ENCODE data around the gene CKS1B. TPM values are rescaled to one million over a fixed set of nuclear protein-coding genes. Genes with fewer than 3 reads are reported as not detected.
A peak's percentile ranks its signal among the peaks of the same experiment; 100 is the strongest.

Gene CKS1B
- total and polyA plus RNA-seq, 2 donors (not counting 1 experiment from before 2014, with no cell fraction given): 16.8 to 33.0 TPM

- TF ChIP-seq CTCF (IDR thresholded peaks at IDR 0.05) (no peak), EZH2 (IDR thresholded peaks at IDR 0.05; ENCODE audit: borderline replicate concordance, insufficient read depth, low read depth, low read length, poor library complexity, severe bottlenecking) (no peak)
- CTCF ChIA-PET: interaction anchor here (1.0 to 6.5 kb wide), 6 partner anchors 9 to 81 kb away, joined by 3 to 61 read pairs (median 18); partner anchors contain the start of genes CKS1B, FLAD1, PMVK and SHC1
- DNase-seq (no peak), ATAC-seq (ENCODE audit: low read depth) (no peak)
- Histone ChIP-seq H3K4me1 (ENCODE audit: control insufficient read depth in 2 of 2, insufficient read depth in 2 of 2, low read length in 2 of 2) (peaks cover 19 to 31% of the 10 kb centered on the region in 2 donors), H3K9me3 (ENCODE audit: control extremely low read depth in 1 of 3, control insufficient read depth in 2 of 3, insufficient read depth in 1 of 3, low read length in 2 of 3) (no peaks in the 10 kb centered on the region), H3K79me2 (ENCODE audit: control insufficient read depth, insufficient read depth, low read length) (peaks cover 59% of the 10 kb centered on the region), H3K9ac (ENCODE audit: low read length) (peak overlapping the region; percentile 86), H4K20me1 (ENCODE audit: control insufficient read depth, insufficient read depth, low read length, poor library complexity, severe bottlenecking) (peaks cover 22% of the 10 kb centered on the region), H3K4me3 (ENCODE audit: control extremely low read depth in 1 of 5, extremely low read depth in 1 of 5, insufficient read depth in 1 of 5, low read depth in 2 of 5, low read length in 4 of 5) (peak overlapping the region in 2 of 5 experiments; percentile 88 to 91), H3K27ac (ENCODE audit: low read length in 2 of 2) (peak overlapping the region; percentile 33 to 96), H2AFZ (ENCODE audit: insufficient read depth, low read depth, low read length, poor library complexity, severe bottlenecking) (no peak overlapping the region), H3K27me3 (replicated peaks in 1 of 4; ENCODE audit: control extremely low read depth in 1 of 4, control insufficient read depth in 3 of 4, insufficient read depth in 4 of 4, low read length in 3 of 4) (no peaks in the 10 kb centered on the region), H3K36me3 (replicated peaks in 1 of 2; ENCODE audit: control extremely low read depth in 1 of 2, control insufficient read depth in 1 of 2, extremely low read depth in 1 of 2, insufficient read depth in 2 of 2, low read length in 1 of 2) (peaks cover 6 to 61% of the 10 kb centered on the region in 2 experiments), H3K4me2 (replicated peaks; ENCODE audit: low read depth, low read length, poor library complexity, severe bottlenecking) (peak overlapping the region; percentile 94)
- intact Hi-C loops (cut with micrococcal nuclease): loop anchor here (1.0 kb wide), 1 partner anchor 36 kb away; no protein-coding TSS in a partner anchor
- peak overlapping the region; percentile 91 for H3K4me3 Mint-ChIP-seq
- peak overlapping the region; percentile 63 for H3K27ac Mint-ChIP-seq
- no peaks in the 10 kb centered on the region for H3K9me3 Mint-ChIP-seq (ENCODE audit: insufficient read depth)
- no peaks in the 10 kb centered on the region for H3K27me3 Mint-ChIP-seq
- peaks cover 23% of the 10 kb centered on the region for H3K4me1 Mint-ChIP-seq
- 93% methylated on average over 4 of the region's 6 CpGs for WGBS (ENCODE audit: insufficient coverage)
- POLR2A ChIA-PET: interaction anchor here (2.5 kb wide), 1 partner anchor 11 kb away, joined by 26 read pairs; the partner anchor contains the start of gene CKS1B
Observed at GRCh38 chr1:154962795-154963330, 11.6 kb upstream of the CKS1B start.

DNA sequence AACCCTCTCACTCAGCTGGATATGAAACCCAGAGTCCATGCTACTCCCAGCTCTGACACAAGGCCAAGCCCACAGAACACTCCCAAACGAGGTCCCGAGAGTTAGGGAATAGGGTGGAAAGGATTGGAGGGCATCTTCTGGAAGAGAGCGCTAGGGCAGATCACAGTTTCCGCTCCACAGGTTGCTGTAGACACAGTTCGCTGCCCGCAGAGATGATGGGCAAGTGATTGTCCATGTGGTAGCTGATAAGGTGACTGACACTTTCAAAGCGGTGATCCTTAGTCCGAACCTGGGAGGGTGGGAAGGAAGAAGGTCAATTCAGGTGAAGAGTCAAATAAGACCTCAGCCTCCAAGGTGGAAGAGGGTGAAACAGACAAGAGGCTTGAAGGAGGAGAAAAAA, 10.8 kb upstream of the CKS1B start:
- TF ChIP-seq EZH2 (IDR thresholded peaks at IDR 0.05; ENCODE audit: borderline replicate concordance, insufficient read depth, low read depth, low read length, poor library complexity, severe bottlenecking): no peak
- no peak for TF ChIP-seq CTCF (IDR thresholded peaks at IDR 0.05)
- Mint-ChIP-seq H3K4me1 (peaks cover 20% of the 10 kb centered on the region), H3K27ac (peak overlapping the region; percentile 64), H3K9me3 (ENCODE audit: insufficient read depth) (no peaks in the 10 kb centered on the region), H3K4me3 (no peak overlapping the region), H3K27me3 (no peaks in the 10 kb centered on the region)
- intact Hi-C loops (cut with micrococcal nuclease): no loop called here
- H3K4me2 ChIP-seq (replicated peaks; ENCODE audit: low read depth, low read length, poor library complexity, severe bottlenecking): no peak overlapping the region
- CTCF ChIA-PET: interaction anchor here (0.6 to 6.5 kb wide), 5 partner anchors 9 to 53 kb away, joined by 5 to 61 read pairs (median 9); partner anchors contain the start of genes CKS1B, FLAD1 and SHC1
- POLR2A ChIA-PET: no interaction called here
- H3K36me3 ChIP-seq (replicated peaks in 1 of 2; ENCODE audit: control extremely low read depth in 1 of 2, control insufficient read depth in 1 of 2, extremely low read depth in 1 of 2, insufficient read depth in 2 of 2, low read length in 1 of 2): peaks cover 6 to 62% of the 10 kb centered on the region in 2 experiments
- 97% methylated on average over 5 of the region's 8 CpGs for WGBS (ENCODE audit: insufficient coverage)
- peaks cover 21% of the 10 kb centered on the region for H4K20me1 ChIP-seq (ENCODE audit: control insufficient read depth, insufficient read depth, low read length, poor library complexity, severe bottlenecking)
- peak overlapping the region in 1 of 2 donors; percentile 96 for H3K27ac ChIP-seq (ENCODE audit: low read length in 2 of 2)
- no peak overlapping the region for H3K9ac ChIP-seq (ENCODE audit: low read length)
- peaks cover 60% of the 10 kb centered on the region for H3K79me2 ChIP-seq (ENCODE audit: control insufficient read depth, insufficient read depth, low read length)
- DNase-seq (no peak), ATAC-seq (ENCODE audit: low read depth) (no peak)
- no peak overlapping the region for H2AFZ ChIP-seq (ENCODE audit: insufficient read depth, low read depth, low read length, poor library complexity, severe bottlenecking)
- H3K9me3 ChIP-seq (ENCODE audit: control extremely low read depth in 1 of 3, control insufficient read depth in 2 of 3, insufficient read depth in 1 of 3, low read length in 2 of 3): no peaks in the 10 kb centered on the region
- no peaks in the 10 kb centered on the region for H3K27me3 ChIP-seq (replicated peaks in 1 of 4; ENCODE audit: control extremely low read depth in 1 of 4, control insufficient read depth in 3 of 4, insufficient read depth in 4 of 4, low read length in 3 of 4)
- no peak overlapping the region for H3K4me3 ChIP-seq (ENCODE audit: control extremely low read depth in 1 of 5, extremely low read depth in 1 of 5, insufficient read depth in 1 of 5, low read depth in 2 of 5, low read length in 4 of 5)
- peaks cover 19 to 31% of the 10 kb centered on the region in 2 donors for H3K4me1 ChIP-seq (ENCODE audit: control insufficient read depth in 2 of 2, insufficient read depth in 2 of 2, low read length in 2 of 2)

Measured in B cell (primary cell).